ENCODE results near the gene MYO16. TPM values are rescaled to one million over a fixed set of nuclear protein-coding genes. Genes with fewer than 3 reads are reported as not detected.

MYO16 gene
- total RNA-seq, 1 experiment from 2014 or later = not detected

DNA sequence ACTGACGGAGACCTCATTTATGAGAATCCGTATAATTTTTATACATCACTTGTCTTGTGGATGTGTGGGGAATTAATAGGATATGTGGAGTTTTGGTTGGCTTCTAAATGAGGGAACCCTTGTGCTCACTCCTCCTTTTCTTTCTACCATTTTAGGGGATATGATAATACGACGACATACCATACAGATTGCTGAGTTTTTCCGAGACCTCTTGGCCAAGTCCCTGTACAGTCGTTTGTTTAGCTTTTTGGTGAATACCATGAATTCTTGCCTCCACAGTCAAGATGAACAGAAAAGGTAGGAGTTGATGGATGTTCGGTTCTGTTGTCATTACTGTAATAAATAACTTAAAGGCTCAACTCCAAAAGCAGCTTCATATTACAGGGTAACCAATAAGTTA lies 335.2 kb downstream of the MYO16 start:
- Histone ChIP-seq H3K27me3 (ENCODE audit: insufficient read depth, low read length) (no peaks in the 10 kb centered on the region), H3K27ac (ENCODE audit: insufficient read length, low read depth, low read length) (no peak overlapping the region), H3K18ac (ENCODE audit: insufficient read length, low read depth, low read length) (no peak overlapping the region), H4K5ac (ENCODE audit: insufficient read length, low read depth, low read length) (no peak overlapping the region), H2BK20ac (ENCODE audit: low read depth, low read length, poor library complexity, severe bottlenecking) (no peak overlapping the region), H3K23me2 (ENCODE audit: insufficient read length, low read depth, low read length, poor library complexity, severe bottlenecking) (no peaks in the 10 kb centered on the region), H3K14ac (ENCODE audit: insufficient read depth, low read length) (no peak overlapping the region), H3K56ac (ENCODE audit: insufficient read length, low read depth, low read length) (no peak overlapping the region), H2BK15ac (ENCODE audit: low read depth, low read length) (no peak overlapping the region), H3K4me1 (ENCODE audit: insufficient read depth, low read length) (no peaks in the 10 kb centered on the region), H3K9ac (ENCODE audit: extremely low read depth, insufficient read length, low read length) (no peak overlapping the region), H4K8ac (replicated peaks; ENCODE audit: insufficient read length, low read depth, low read length) (no peak overlapping the region), H4K20me1 (ENCODE audit: control insufficient read depth, insufficient read depth, insufficient read length) (no peaks in the 10 kb centered on the region), H4K91ac (ENCODE audit: insufficient read length, low read depth, low read length) (no peak overlapping the region), H3K4me2 (ENCODE audit: insufficient read depth, insufficient read length, low read length) (no peak overlapping the region), H3K9me3 (ENCODE audit: control insufficient read depth, low read depth, low read length) (no peaks in the 10 kb centered on the region), H2BK5ac (ENCODE audit: insufficient read length, low read length) (no peak overlapping the region), H3K79me1 (ENCODE audit: insufficient read depth, low read depth, low read length, poor library complexity, severe bottlenecking) (no peaks in the 10 kb centered on the region), H2AK5ac (ENCODE audit: insufficient read length, low read length) (no peak overlapping the region), H2BK12ac (ENCODE audit: insufficient read length, low read depth, low read length) (no peak overlapping the region), H3K23ac (ENCODE audit: insufficient read length, low read depth, low read length) (no peak overlapping the region), H2AFZ (ENCODE audit: low read length) (no peak overlapping the region), H2BK120ac (ENCODE audit: low read depth, low read length, poor library complexity, severe bottlenecking) (no peak overlapping the region), H3T11ph (ENCODE audit: low read length) (no peak overlapping the region), H3K79me2 (ENCODE audit: insufficient read depth, low read length) (no peaks in the 10 kb centered on the region), H3K4ac (ENCODE audit: low read depth, low read length) (no peak overlapping the region)
- H3K9me3 Mint-ChIP-seq = no peaks in the 10 kb centered on the region
- TF ChIP-seq, protein P1, sequence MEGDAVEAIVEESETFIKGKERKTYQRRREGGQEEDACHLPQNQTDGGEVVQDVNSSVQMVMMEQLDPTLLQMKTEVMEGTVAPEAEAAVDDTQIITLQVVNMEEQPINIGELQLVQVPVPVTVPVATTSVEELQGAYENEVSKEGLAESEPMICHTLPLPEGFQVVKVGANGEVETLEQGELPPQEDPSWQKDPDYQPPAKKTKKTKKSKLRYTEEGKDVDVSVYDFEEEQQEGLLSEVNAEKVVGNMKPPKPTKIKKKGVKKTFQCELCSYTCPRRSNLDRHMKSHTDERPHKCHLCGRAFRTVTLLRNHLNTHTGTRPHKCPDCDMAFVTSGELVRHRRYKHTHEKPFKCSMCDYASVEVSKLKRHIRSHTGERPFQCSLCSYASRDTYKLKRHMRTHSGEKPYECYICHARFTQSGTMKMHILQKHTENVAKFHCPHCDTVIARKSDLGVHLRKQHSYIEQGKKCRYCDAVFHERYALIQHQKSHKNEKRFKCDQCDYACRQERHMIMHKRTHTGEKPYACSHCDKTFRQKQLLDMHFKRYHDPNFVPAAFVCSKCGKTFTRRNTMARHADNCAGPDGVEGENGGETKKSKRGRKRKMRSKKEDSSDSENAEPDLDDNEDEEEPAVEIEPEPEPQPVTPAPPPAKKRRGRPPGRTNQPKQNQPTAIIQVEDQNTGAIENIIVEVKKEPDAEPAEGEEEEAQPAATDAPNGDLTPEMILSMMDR (conservative IDR thresholded peaks at IDR 0.05) = no peak
- H3K36me3 Mint-ChIP-seq (ENCODE audit: insufficient read depth in 1 of 3, low read depth in 3 of 3) = no peaks in the 10 kb centered on the region
- WGBS (ENCODE audit: extremely low coverage, insufficient read length, low lambda C conversion rate) = no CpG with 5 or more reads among the region's 7 CpGs
- H3K4me3 Mint-ChIP-seq = no peak overlapping the region
- no peak for DNase-seq
- 0 out of 4 replicates have a peak, but pooled peaks cover 0 to 2% of the 10 kb centered on the region in 2 experiments for H3K4me1 Mint-ChIP-seq
- H3K27ac Mint-ChIP-seq = no peak overlapping the region
- H3K27me3 Mint-ChIP-seq (ENCODE audit: low read depth) = no peaks in the 10 kb centered on the region
